Neutrophil (primary cell): Measurements from ENCODE around the gene TRPM8.

ENCODE experiments used
- H3K27ac ChIP-seq: fragments of 200-600 bp; sonication (generic); 2 replicates; pipeline ENCODE4 v1.5.1; 2016; ENCODE audit warnings: mild to moderate bottlenecking, moderate library complexity
- H3K27me3 ChIP-seq: fragments of 200-600 bp; sonication (generic); 2 replicates; pipeline ENCODE4 v1.6.0; 2016; ENCODE audit warnings: mild to moderate bottlenecking
- H3K36me3 ChIP-seq: fragments of 200-600 bp; sonication (generic); 2 replicates; pipeline ENCODE4 v1.5.1; 2017
- H3K4me1 ChIP-seq, 2 experiments: fragments of 200-600 bp in 1 of 2; sonication (generic) in 1 of 2; 1 replicate in 1 of 2; 2 replicates in 1 of 2; pipeline versions ENCODE4 v1.5.1 to v1.6.1; 2013 to 2016; ENCODE audit warnings: low read depth in 1 of 2, low read length in 1 of 2, mild to moderate bottlenecking in 1 of 2, moderate library complexity in 1 of 2; ENCODE audit not compliant: control insufficient read depth in 1 of 2, insufficient read depth in 1 of 2
- H3K4me3 ChIP-seq, 2 experiments: fragments of 200-600 bp in 1 of 2; sonication (generic) in 1 of 2; 1 replicate in 1 of 2; 2 replicates in 1 of 2; pipeline ENCODE4 v1.5.1; 2013 to 2016; ENCODE audit warnings: low read depth in 1 of 2, low read length in 1 of 2, mild to moderate bottlenecking in 1 of 2, moderate library complexity in 1 of 2
- H3K9me3 ChIP-seq: fragments of 200-600 bp; sonication (generic); 2 replicates; pipeline ENCODE4 v1.5.1; 2016
- CTCF ChIP-seq: fragments of 200-600 bp; sonication (generic); IDR thresholded peaks from 2 replicates; pipeline ENCODE4 v1.5.1; 2016; ENCODE audit warnings: antibody characterized with exemption

Gene TRPM8

GRCh38 chr2:233976690-233977294, 59.6 kb downstream of the TRPM8 start:
- Histone ChIP-seq H3K4me1 (no peaks in the 10 kb centered on the region), H3K27me3 (peaks cover 19% of the 10 kb centered on the region), H3K27ac (no peak overlapping the region), H3K9me3 (no peaks in the 10 kb centered on the region), H3K4me3 (no peak overlapping the region), H3K36me3 (no peaks in the 10 kb centered on the region)
- TF ChIP-seq CTCF, result no peak

GRCh38 chr2:233977296-233977837, 60.2 kb downstream of the TRPM8 start:
- Histone ChIP-seq H3K9me3 (no peaks in the 10 kb centered on the region), H3K4me3 (no peak overlapping the region)

GRCh38 chr2:233979748-233980147, 62.6 kb downstream of the TRPM8 start:
- peaks cover 19% of the 10 kb centered on the region for H3K27me3 ChIP-seq
- no peak overlapping the region for H3K27ac ChIP-seq
- H3K4me3 ChIP-seq, result no peak overlapping the region
- no peaks in the 10 kb centered on the region for H3K4me1 ChIP-seq
- no peak for TF ChIP-seq CTCF
- H3K9me3 ChIP-seq, result no peaks in the 10 kb centered on the region
- H3K36me3 ChIP-seq, result no peaks in the 10 kb centered on the region

More at GRCh38 chr2:233977296-233977837, 60.2 kb downstream of the TRPM8 start:
- H3K27me3 ChIP-seq, result peaks cover 19% of the 10 kb centered on the region
- no peaks in the 10 kb centered on the region for H3K36me3 ChIP-seq
- H3K27ac ChIP-seq, result no peak overlapping the region
- no peak for TF ChIP-seq CTCF
- H3K4me1 ChIP-seq, result no peaks in the 10 kb centered on the region

- Histone ChIP-seq H3K4me3 (no peak overlapping the region), H3K27me3 (peaks cover 15% of the 10 kb centered on the region), H3K4me1 (no peaks in the 10 kb centered on the region), H3K27ac (no peak overlapping the region), H3K9me3 (no peaks in the 10 kb centered on the region), H3K36me3 (no peaks in the 10 kb centered on the region)
- TF ChIP-seq CTCF, result no peak
Measured at GRCh38 chr2:233980955-233981561, 63.9 kb downstream of the TRPM8 start.

- Histone ChIP-seq H3K36me3 (no peaks in the 10 kb centered on the region), H3K4me3 (no peak overlapping the region), H3K4me1 (no peaks in the 10 kb centered on the region), H3K9me3 (no peaks in the 10 kb centered on the region), H3K27me3 (peaks cover 11% of the 10 kb centered on the region), H3K27ac (no peak overlapping the region)
- no peak for TF ChIP-seq CTCF
Measured at GRCh38 chr2:233981574-233982420, 64.6 kb downstream of the TRPM8 start.
